ENCODE measurements around the gene ZNF512. TPM values are rescaled to one million over a fixed set of nuclear protein-coding genes. Genes with fewer than 3 reads are reported as not detected.

The ZNF512 gene
- total RNA-seq, 1 donor from 2014 or later: 93.1 TPM

GRCh38 chr2:27571681-27572080 is 11.2 kb upstream of the ZNF512 start:
- no peak for DNase-seq
- H3K27me3 Mint-ChIP-seq (ENCODE audit: unreplicated experiment): no peaks in the 10 kb centered on the region

GRCh38 chr2:27572439-27572838 is 10.4 kb upstream of the ZNF512 start:
- Mint-ChIP-seq H3K27ac (ENCODE audit: unreplicated experiment) (no peak overlapping the region), H3K4me3 (ENCODE audit: unreplicated experiment) (no peak overlapping the region), H3K4me1 (ENCODE audit: low read depth, unreplicated experiment) (no peaks in the 10 kb centered on the region), H3K9me3 (ENCODE audit: unreplicated experiment) (no peaks in the 10 kb centered on the region), H3K27me3 (ENCODE audit: unreplicated experiment) (no peaks in the 10 kb centered on the region), H3K36me3 (ENCODE audit: unreplicated experiment) (peaks cover 8% of the 10 kb centered on the region)
- no peak for DNase-seq
- TF ChIP-seq CTCF (IDR thresholded peaks at IDR 0.05; ENCODE audit: partially characterized antibody, unreplicated experiment): no peak

More at GRCh38 chr2:27571681-27572080, 11.2 kb upstream of the ZNF512 start:
- Mint-ChIP-seq H3K36me3 (ENCODE audit: unreplicated experiment) (peaks cover 5% of the 10 kb centered on the region), H3K4me3 (ENCODE audit: unreplicated experiment) (no peak overlapping the region), H3K27ac (ENCODE audit: unreplicated experiment) (no peak overlapping the region), H3K9me3 (ENCODE audit: unreplicated experiment) (no peaks in the 10 kb centered on the region), H3K4me1 (ENCODE audit: low read depth, unreplicated experiment) (no peaks in the 10 kb centered on the region)
- TF ChIP-seq CTCF (IDR thresholded peaks at IDR 0.05; ENCODE audit: partially characterized antibody, unreplicated experiment): no peak

GRCh38 chr2:27572998-27573429 is 9.8 kb upstream of the ZNF512 start:
- Mint-ChIP-seq H3K27me3 (ENCODE audit: unreplicated experiment) (no peaks in the 10 kb centered on the region), H3K4me1 (ENCODE audit: low read depth, unreplicated experiment) (no peaks in the 10 kb centered on the region), H3K36me3 (ENCODE audit: unreplicated experiment) (peaks cover 14% of the 10 kb centered on the region), H3K27ac (ENCODE audit: unreplicated experiment) (no peak overlapping the region), H3K9me3 (ENCODE audit: unreplicated experiment) (no peaks in the 10 kb centered on the region), H3K4me3 (ENCODE audit: unreplicated experiment) (no peak overlapping the region)
- TF ChIP-seq CTCF (IDR thresholded peaks at IDR 0.05; ENCODE audit: partially characterized antibody, unreplicated experiment): no peak
- no peak for DNase-seq

- Mint-ChIP-seq H3K4me1 (ENCODE audit: low read depth, unreplicated experiment) (no peaks in the 10 kb centered on the region), H3K36me3 (ENCODE audit: unreplicated experiment) (peaks cover 14% of the 10 kb centered on the region), H3K9me3 (ENCODE audit: unreplicated experiment) (no peaks in the 10 kb centered on the region), H3K27ac (ENCODE audit: unreplicated experiment) (no peak overlapping the region), H3K27me3 (ENCODE audit: unreplicated experiment) (no peaks in the 10 kb centered on the region), H3K4me3 (ENCODE audit: unreplicated experiment) (no peak overlapping the region)
- no peak for DNase-seq
- no peak for TF ChIP-seq CTCF (IDR thresholded peaks at IDR 0.05; ENCODE audit: partially characterized antibody, unreplicated experiment)
These were observed 9.4 kb upstream of the ZNF512 start for GRCh38 chr2:27573452-27573851.

- H3K4me1 Mint-ChIP-seq (ENCODE audit: low read depth, unreplicated experiment): peaks cover 10% of the 10 kb centered on the region
- peaks cover 8% of the 10 kb centered on the region for H3K27me3 Mint-ChIP-seq (ENCODE audit: unreplicated experiment)
- H3K27ac Mint-ChIP-seq (ENCODE audit: unreplicated experiment): no peak overlapping the region
- H3K9me3 Mint-ChIP-seq (ENCODE audit: unreplicated experiment): peaks cover 19% of the 10 kb centered on the region
- peaks cover 35% of the 10 kb centered on the region for H3K36me3 Mint-ChIP-seq (ENCODE audit: unreplicated experiment)
- peak overlapping the region; percentile 99 for H3K4me3 Mint-ChIP-seq (ENCODE audit: unreplicated experiment)
- TF ChIP-seq CTCF (IDR thresholded peaks at IDR 0.05; ENCODE audit: partially characterized antibody, unreplicated experiment): no peak
- DNase-seq: no peak
These were observed 1.3 kb upstream of the ZNF512 start for GRCh38 chr2:27581417-27582128.

Measured in glutamatergic neuron (in vitro differentiated cells).